Measurements from ENCODE around the gene C17orf100.
A peak's percentile ranks its signal among the peaks of the same experiment; 100 is the strongest.
"Not testable (repeated sequence)": the region's sequence is repeated elsewhere in the genome, so short reads cannot be mapped to it uniquely, and the experiment has no call there.

The C17orf100 gene

GRCh38 chr17:6660805-6661463 lies 9.4 kb downstream of the C17orf100 start:
- no peaks in the 10 kb centered on the region for H3K9me3 ChIP-seq (replicated peaks in 1 of 11)
- peak overlapping the region; percentile 76 to 99 (median 92) for H3K4me2 ChIP-seq
- peak overlapping the region in 7 of 11 experiments; percentile 32 to 57 (median 45); a peak in 13 of 22 replicates for H3K9ac ChIP-seq
- H4K20me1 ChIP-seq: peaks cover 0 to 7% (median 0%) of the 10 kb centered on the region in 11 experiments; a peak in 3 of 22 replicates
- H3K4me3 ChIP-seq: peak overlapping the region in 6 of 10 experiments; percentile 31 to 55 (median 42); a peak in 10 of 20 replicates
- peak overlapping the region in 8 of 11 experiments; percentile 42 to 78 (median 64); a peak in 16 of 22 replicates for H3K27ac ChIP-seq
- peaks cover 23 to 32% (median 26%) of the 10 kb centered on the region in 11 experiments for H3K27me3 ChIP-seq
- TF ChIP-seq Cebpa-rat (IDR thresholded peaks at IDR 0.05): no peak
- H3K4me1 ChIP-seq: peaks cover 22 to 47% (median 43%) of the 10 kb centered on the region in 10 experiments
- no peaks in the 10 kb centered on the region for H3K36me3 ChIP-seq

- H3K9ac ChIP-seq: peak overlapping the region in 7 of 11 experiments; percentile 32 to 57 (median 40); a peak in 14 of 22 replicates
- peak overlapping the region in 6 of 10 experiments; percentile 26 to 55 (median 39); a peak in 8 of 20 replicates for H3K4me3 ChIP-seq
- peaks cover 0 to 10% (median 0%) of the 10 kb centered on the region in 11 experiments; a peak in 3 of 22 replicates for H4K20me1 ChIP-seq
- peak overlapping the region in 7 of 11 experiments; percentile 12 to 78 (median 52); a peak in 14 of 22 replicates for H3K27ac ChIP-seq
- H3K36me3 ChIP-seq: no peaks in the 10 kb centered on the region
- peak overlapping the region; percentile 76 to 99 (median 92) for H3K4me2 ChIP-seq
- TF ChIP-seq Cebpa-rat (IDR thresholded peaks at IDR 0.05): no peak
- H3K9me3 ChIP-seq (replicated peaks in 1 of 11): no peaks in the 10 kb centered on the region
- peaks cover 27 to 50% (median 47%) of the 10 kb centered on the region in 10 experiments for H3K4me1 ChIP-seq
- peaks cover 19 to 27% (median 22%) of the 10 kb centered on the region in 11 experiments for H3K27me3 ChIP-seq
Observed at GRCh38 chr17:6661464-6661848, 9.9 kb downstream of the C17orf100 start.

GRCh38 chr17:6663200-6663599 lies 11.6 kb downstream of the C17orf100 start:
- Histone ChIP-seq H3K27me3 (peaks cover 3 to 22% (median 9%) of the 10 kb centered on the region in 11 experiments), H3K4me1 (peaks cover 42 to 54% (median 51%) of the 10 kb centered on the region in 10 experiments), H3K4me2 (peak overlapping the region in 1 of 11 experiments; percentile 92; a peak in 1 of 22 replicates), H4K20me1 (peaks cover 0 to 15% (median 0%) of the 10 kb centered on the region in 11 experiments; a peak in 3 of 22 replicates)
- not testable (repeated sequence) for H3K36me3 ChIP-seq; H3K27ac ChIP-seq; H3K9me3 ChIP-seq (replicated peaks in 1 of 11); H3K9ac ChIP-seq; H3K4me3 ChIP-seq

- no peak for TF ChIP-seq Cebpa-rat (IDR thresholded peaks at IDR 0.05)
- H3K36me3 ChIP-seq: no peaks in the 10 kb centered on the region
- H3K27ac ChIP-seq: no peak overlapping the region
- no peaks in the 10 kb centered on the region for H3K9me3 ChIP-seq (replicated peaks in 1 of 11)
- H3K27me3 ChIP-seq: peaks cover 0 to 23% (median 0%) of the 10 kb centered on the region in 11 experiments; a peak in 6 of 22 replicates
- peaks cover 0 to 16% (median 0%) of the 10 kb centered on the region in 11 experiments; a peak in 3 of 22 replicates for H4K20me1 ChIP-seq
- H3K4me3 ChIP-seq: no peak overlapping the region
- peaks cover 25 to 39% (median 36%) of the 10 kb centered on the region in 10 experiments for H3K4me1 ChIP-seq
- H3K9ac ChIP-seq: no peak overlapping the region
- peak overlapping the region in 8 of 11 experiments; percentile 7 to 71 (median 58); a peak in 11 of 22 replicates for H3K4me2 ChIP-seq
Observed at GRCh38 chr17:6666077-6666521, 14.5 kb downstream of the C17orf100 start.

- Histone ChIP-seq H4K20me1 (peaks cover 0 to 12% (median 0%) of the 10 kb centered on the region in 11 experiments; a peak in 3 of 22 replicates), H3K27me3 (peaks cover 0 to 23% (median 0%) of the 10 kb centered on the region in 11 experiments; a peak in 6 of 22 replicates), H3K36me3 (no peaks in the 10 kb centered on the region), H3K4me1 (peaks cover 20 to 35% (median 31%) of the 10 kb centered on the region in 10 experiments), H3K9me3 (replicated peaks in 1 of 11) (no peaks in the 10 kb centered on the region), H3K9ac (no peak overlapping the region), H3K27ac (no peak overlapping the region), H3K4me2 (peak overlapping the region in 8 of 11 experiments; percentile 7 to 71 (median 58); a peak in 12 of 22 replicates), H3K4me3 (no peak overlapping the region)
- no peak for TF ChIP-seq Cebpa-rat (IDR thresholded peaks at IDR 0.05)
Observed at GRCh38 chr17:6666557-6666956, 15.0 kb downstream of the C17orf100 start.

- no peak overlapping the region for H3K27ac ChIP-seq
Observed at GRCh38 chr17:6667516-6667915, 16.0 kb downstream of the C17orf100 start.

GRCh38 chr17:6668219-6668618 lies 16.7 kb downstream of the C17orf100 start:
- Histone ChIP-seq H3K4me2 (peak overlapping the region in 8 of 11 experiments; percentile 52 to 71 (median 60); a peak in 16 of 22 replicates), H3K4me1 (peaks cover 9 to 25% (median 22%) of the 10 kb centered on the region in 10 experiments; a peak in 18 of 20 replicates), H3K27ac (no peak overlapping the region), H4K20me1 (peaks cover 0 to 12% (median 0%) of the 10 kb centered on the region in 11 experiments; a peak in 4 of 22 replicates), H3K27me3 (peaks cover 0 to 23% (median 0%) of the 10 kb centered on the region in 11 experiments; a peak in 6 of 22 replicates), H3K9ac (no peak overlapping the region), H3K9me3 (replicated peaks in 1 of 11) (no peaks in the 10 kb centered on the region), H3K4me3 (no peak overlapping the region), H3K36me3 (no peaks in the 10 kb centered on the region)
- TF ChIP-seq Cebpa-rat (IDR thresholded peaks at IDR 0.05): no peak

More at GRCh38 chr17:6667516-6667915, 16.0 kb downstream of the C17orf100 start:
- no peaks in the 10 kb centered on the region for H3K36me3 ChIP-seq
- peaks cover 10 to 25% (median 23%) of the 10 kb centered on the region in 10 experiments for H3K4me1 ChIP-seq
- peak overlapping the region; percentile 14 to 71 (median 60); a peak in 21 of 22 replicates for H3K4me2 ChIP-seq
- no peak overlapping the region for H3K4me3 ChIP-seq
- H3K9ac ChIP-seq: no peak overlapping the region
- no peak for TF ChIP-seq Cebpa-rat (IDR thresholded peaks at IDR 0.05)
- no peaks in the 10 kb centered on the region for H3K9me3 ChIP-seq (replicated peaks in 1 of 11)
- peaks cover 0 to 23% (median 0%) of the 10 kb centered on the region in 11 experiments; a peak in 6 of 22 replicates for H3K27me3 ChIP-seq
- H4K20me1 ChIP-seq: peaks cover 0 to 12% (median 0%) of the 10 kb centered on the region in 11 experiments; a peak in 3 of 22 replicates

- Histone ChIP-seq H3K9me3 (replicated peaks in 1 of 11) (no peaks in the 10 kb centered on the region), H3K27ac (no peak overlapping the region), H3K36me3 (no peaks in the 10 kb centered on the region), H3K9ac (no peak overlapping the region), H4K20me1 (peaks cover 0 to 12% (median 0%) of the 10 kb centered on the region in 11 experiments; a peak in 5 of 22 replicates), H3K4me2 (no peak overlapping the region), H3K4me3 (no peak overlapping the region), H3K27me3 (peaks cover 0 to 25% (median 0%) of the 10 kb centered on the region in 11 experiments; a peak in 7 of 22 replicates), H3K4me1 (peaks cover 9 to 25% (median 22%) of the 10 kb centered on the region in 10 experiments; a peak in 18 of 20 replicates)
- no peak for TF ChIP-seq Cebpa-rat (IDR thresholded peaks at IDR 0.05)
Observed at GRCh38 chr17:6668727-6669425, 17.3 kb downstream of the C17orf100 start.
